Activated CD4-positive, alpha-beta T cell treated with anti-CD3 and anti-CD28 coated beads, Interleukin-2, Interleukin-6, amounts not matched to agents 100 ng/mL and 50 ng/mL, durations not matched to agents 16 hours and 8 hours (primary cell): ENCODE data around the gene PDZRN4.

Source experiments
- DNase-seq: peaks from one replicate; pipeline ENCODE4 v3.0.0-alpha.2; 2020

PDZRN4 gene

DNA sequence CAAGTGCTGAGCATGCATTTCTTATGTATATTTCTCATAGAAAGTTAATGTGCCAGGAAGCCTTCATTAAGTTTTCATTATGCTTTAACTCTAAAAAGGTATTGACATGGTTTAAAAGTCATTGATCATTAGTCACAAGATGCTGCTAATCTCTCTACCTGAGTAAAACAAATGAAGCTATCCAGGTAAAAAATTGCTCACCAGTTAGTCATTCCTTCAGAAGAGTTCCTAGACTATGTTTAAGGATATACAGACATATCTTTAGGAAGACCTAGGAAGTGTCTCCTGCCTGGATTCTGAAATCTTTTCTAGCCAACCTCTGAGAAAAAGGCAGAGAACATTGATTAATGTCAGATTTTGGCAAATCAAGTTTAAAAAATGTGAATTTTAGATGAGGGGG is 274.2 kb downstream of the PDZRN4 start:
- DNase-seq: no peak

DNA sequence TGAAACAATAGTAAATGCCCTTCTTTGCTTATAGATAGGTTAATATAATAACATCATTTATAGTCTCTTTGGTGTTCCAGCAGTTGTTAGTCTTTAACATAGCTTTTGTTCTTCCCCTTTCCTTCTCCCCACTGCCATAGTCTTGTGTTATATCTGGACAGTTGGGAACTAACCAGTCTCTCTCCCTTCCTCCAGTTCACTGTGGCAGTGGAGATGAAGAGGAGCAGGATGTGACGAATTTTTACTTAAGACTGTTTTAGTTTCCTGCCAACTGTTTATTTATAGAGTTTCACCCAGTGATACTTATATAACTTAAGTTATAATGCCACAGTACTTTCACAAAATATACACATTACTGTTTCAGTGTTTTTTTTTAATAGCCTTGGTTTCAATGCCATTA is 277.4 kb downstream of the PDZRN4 start:
- no peak for DNase-seq

DNA sequence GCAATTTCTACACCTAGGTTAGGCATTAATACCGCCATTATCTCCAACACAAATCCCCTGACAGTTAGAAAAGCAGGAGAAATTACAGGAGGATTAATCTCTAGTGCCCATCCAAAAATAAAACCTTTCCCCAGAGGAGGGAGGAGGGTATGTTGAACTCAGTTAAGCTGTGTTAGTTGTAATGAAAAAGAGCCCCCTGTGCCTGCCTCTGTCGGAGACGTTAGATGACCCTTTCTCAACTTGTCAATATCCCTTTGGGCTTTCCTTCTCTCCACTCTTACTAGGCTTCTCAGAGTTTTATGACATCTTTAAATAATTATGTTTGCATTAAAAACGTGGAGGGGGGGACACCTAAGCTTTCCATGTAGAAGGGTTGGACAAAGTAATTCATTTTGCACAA is 278.2 kb downstream of the PDZRN4 start:
- DNase-seq: no peak

DNA sequence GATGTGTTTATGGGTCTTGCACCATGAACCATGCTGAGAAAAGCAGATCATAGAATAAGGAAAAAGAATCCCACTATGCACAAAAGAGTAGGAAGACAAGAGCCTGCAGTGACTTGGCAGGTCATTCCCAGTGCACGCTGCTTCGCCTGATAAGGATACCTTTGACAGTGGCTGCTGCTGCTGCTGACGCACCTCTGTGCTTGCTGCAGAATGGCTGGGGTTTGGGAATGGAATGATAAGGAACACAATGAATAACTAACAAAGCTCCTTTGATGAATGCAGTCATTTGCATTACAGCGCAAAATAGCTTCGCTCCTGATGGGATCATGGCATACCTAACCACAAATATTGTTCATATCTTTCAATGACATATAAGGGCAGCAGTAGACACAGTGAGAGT is 278.7 kb downstream of the PDZRN4 start:
- DNase-seq: no peak

DNA sequence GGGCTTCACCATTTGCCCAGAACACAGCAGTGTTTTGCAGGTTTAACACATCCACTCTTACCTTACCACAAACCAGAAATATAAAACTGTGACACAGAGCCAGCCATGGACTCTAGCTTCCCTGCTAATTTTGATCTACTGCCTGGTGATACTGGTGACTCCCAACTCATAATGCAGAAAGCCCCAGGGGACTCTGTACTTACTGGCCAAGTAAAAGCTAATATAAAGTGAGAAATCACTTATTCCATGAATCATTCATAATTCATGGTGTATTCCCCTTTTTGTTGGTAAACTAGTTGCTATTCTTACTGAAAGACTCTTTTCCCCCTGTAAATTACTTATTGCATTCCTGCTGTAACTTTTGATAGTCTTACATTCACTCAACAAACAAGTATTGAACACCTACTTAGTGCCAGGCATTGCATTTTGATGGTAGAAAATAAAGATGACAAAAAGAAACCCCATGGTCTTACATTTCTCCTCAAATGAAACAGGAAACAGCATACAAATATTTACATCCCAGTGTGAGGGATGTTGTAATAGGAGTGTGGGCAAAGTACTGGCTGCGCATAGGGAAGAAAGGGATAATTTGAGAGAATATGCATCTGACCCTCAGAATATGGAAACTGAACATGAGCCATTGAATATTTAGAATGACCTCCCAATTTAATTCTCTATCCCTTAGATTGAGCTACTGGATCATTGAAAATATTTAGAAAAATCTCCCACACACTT is 279.6 kb downstream of the PDZRN4 start:
- DNase-seq: no peak

DNA sequence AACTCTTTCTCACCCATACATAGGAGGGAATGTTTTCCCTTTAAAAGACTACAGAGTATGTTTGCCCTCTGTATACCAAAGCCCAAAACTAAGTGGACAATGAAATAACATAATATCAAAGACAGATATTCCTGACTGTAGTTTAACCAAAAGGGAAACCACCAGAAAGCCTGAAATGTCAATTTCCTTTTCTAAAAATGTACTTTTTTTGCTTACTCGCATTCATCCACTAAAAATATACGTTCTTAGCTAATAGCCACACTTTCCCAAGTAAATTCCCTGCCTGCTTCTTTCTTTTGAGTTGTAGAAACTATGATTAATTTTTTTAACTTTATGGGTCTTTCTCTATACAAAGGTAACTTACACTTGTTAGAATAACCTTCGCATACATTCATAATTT is 280.2 kb downstream of the PDZRN4 start:
- DNase-seq: no peak

DNA sequence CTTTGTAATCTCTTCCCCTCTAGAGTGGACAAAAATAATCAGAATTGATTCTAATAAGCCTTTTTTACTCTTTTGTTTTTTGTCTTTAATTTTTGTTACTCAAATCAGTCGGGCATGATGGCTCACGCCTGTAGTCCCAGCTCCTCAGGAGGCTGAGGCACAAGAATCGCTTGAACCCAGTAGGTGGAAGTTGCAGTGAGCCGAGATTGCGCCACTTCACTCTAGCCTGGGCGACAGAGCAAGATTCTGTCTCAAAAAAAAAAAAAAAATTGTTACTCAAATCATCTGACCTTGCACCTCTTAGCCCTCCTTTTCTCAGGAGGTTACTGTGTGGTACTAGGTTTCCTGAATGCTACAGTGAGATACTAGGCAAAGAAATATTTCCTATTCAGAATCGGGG is 280.6 kb downstream of the PDZRN4 start:
- no peak for DNase-seq

DNA sequence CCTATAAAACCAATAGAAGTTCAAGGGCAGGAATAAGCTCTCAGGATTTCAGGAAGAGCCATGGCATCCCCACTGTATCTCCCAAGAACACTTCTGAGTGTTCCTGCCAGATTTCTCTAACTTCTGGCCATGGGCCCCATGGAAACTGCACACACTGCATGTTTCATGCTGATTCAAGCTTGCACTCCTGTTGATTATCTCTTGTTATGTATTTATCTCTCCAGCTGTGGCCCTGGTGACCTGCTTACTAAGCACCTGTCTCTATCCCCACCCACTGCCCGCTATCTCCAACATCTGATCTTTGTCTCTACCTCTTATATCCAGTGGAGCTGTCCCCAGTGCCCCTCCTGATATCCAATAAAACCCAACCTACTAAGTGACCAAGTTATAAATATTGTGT is 285.3 kb downstream of the PDZRN4 start:
- no peak for DNase-seq

DNA sequence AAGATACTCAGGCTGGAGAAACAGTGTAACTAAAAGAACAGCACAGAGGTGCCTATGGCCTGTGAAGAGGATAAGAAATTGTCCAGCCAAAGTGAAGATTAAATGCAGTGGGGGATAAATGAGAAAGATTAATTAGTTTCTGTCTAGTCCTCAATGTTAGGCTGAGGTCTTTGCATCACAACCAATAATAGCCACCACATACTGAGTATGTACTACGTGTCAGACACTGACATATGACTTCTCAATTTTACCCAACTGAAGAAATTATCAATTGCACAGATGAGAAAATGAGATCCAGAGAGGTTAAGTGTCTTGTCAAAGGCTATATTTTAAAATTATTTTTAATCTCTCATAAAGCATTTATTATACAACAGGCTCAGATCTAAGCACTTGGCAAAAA is 285.9 kb downstream of the PDZRN4 start:
- no peak for DNase-seq

DNA sequence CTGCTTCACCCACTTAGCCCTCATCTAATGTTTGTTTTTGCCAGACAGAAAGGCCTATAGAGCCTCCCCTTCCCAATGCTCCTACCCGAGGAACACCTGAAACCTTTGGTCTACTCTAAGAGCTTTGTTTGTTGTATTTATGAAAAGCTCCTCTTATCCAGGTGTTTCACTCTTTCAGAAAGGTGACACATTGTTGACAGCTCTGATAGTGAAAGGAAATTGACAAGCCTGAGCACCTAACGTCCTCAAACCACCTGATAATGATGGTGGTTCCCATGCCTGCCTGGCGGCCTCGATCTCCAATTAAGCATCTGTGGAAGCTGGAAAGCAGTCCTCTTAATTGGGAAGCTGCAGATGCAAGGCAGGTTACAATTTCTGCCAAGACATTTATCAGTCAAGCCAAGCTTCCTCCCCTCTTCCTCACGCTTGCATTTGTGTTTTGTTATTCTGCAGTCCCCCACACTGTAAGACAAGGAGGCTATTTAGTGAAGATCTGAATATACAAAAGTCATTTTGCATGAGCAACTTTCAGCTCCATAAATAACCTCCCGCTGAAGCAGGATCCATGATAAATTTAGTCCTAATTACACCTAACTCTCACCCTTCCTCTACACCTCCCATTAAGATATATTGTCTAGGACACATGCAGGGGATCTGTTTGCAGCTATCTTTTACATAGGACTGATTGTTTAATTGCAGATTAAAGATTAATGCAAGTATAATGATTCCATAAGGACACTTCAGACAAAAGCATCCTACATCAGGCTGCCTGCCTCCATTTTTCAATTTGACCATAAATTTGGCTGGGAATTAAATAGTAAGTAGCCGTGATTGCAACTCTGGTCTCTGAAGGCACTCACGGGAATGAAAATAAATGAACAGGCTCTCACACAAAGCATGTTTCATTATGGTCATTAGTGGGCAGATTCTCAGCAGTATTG is 288.6 kb downstream of the PDZRN4 start:
- no peak for DNase-seq

DNA sequence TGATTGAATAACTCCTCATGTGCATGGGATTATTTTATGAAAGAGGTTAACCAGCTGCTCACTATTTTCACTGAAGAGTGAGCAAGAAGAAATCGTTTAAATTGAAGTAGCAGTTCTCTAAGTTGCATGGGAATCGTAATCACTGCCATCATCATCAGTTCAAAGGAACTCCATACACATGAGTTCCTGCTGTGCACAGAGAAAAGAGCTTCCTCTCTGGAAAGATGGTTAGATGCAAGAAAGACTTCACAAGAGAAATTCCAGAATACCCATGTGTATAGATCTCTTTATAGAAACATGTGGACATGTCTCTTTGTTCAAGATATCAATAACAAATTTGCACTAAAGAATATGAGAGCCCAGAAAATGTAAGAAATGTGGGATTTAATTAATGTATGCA is 291.3 kb downstream of the PDZRN4 start:
- no peak for DNase-seq

DNA sequence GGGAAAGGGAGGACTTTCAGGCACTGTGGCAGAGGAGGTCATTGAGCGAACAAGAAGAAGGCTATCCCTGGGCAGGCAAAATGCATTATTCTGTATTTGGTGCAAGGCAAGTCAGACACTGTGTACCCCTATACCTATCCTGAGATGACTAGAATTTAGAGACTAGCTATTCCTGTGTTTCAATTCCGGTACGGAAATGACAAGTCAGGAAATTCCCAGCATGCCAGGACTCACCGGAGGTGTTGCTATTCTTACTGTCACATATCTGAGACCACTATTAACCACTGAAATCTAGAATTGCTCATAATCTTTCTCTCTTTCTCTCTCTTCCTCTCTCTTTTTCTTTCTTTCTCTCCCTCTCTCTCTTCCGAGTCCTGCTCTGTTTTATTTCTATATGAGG is 297.1 kb downstream of the PDZRN4 start:
- no peak for DNase-seq

DNA sequence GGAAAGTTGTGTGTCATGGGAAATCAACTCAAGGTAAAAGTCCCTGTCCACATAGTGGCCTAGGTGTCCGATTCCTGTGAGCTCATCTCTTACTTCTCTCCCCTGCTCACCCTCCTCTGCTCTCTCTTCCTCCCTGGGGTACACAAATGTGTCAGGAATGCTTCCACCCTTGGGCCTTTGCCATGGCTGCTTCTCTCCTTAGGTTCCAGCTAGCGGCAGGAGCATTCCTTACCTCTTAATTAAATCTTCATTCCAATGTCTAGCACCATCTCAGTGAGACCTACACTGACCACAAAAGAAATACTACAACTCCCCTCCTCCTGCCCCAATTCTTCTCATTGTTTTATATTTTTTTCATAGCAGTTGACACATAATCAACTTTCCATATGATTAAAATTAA is 298.6 kb downstream of the PDZRN4 start:
- no peak for DNase-seq

DNA sequence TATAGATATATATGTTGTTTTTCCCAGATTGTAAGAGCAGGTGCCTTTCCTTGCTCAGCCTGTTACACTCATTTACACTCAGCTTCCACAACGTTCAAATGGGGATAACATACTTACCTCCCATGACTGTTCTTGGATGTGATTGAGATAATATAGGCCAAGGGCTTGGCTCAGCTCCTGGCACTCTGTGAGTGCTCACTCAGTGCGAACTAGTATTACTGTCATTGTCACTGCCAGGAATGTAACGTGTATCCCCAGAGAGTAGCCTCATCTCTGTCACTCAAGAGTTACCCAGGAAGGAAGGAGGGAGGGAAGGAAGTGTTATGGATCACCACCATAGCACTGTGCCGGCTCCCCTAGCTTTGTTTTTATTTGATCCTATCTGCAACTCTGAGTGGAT is 307.9 kb downstream of the PDZRN4 start:
- DNase-seq: no peak

DNA sequence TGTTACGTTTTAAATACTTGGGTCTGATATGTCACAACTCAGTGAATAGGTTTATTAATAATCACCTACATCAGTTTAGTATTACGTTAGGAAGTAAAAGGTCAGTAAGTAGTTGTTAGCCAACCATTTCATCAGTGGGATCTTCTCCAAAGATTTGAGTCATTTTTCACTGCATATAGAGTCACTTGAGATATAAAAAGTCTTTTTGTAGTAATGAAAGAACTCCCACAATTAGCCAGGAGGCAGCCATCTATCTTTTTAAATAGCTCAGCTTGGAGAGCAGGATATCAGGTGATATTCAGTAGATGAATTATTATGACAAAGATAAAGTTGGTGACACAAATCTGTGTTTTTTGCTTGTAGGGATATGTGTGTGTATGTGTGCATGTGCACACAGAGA is 309.3 kb downstream of the PDZRN4 start:
- no peak for DNase-seq

DNA sequence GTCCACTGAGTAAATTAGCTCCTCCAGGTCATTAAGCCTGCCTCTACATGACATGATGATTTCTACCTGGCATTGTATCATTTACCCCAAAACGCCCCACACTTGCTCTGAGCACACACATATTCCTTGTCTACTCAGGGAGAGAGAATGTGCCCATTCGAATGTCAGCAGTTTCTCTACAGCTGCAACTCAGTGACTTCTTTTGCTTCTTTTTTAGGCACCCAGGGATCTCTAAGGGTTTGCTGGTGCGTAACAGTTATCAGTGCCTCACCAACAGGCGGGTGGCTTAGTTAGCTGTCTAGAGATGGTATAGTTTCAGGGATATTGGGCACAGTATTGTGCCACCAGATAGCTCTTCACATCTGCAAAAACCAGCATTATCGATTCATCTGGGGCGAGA is 316.9 kb downstream of the PDZRN4 start:
- DNase-seq: no peak

DNA sequence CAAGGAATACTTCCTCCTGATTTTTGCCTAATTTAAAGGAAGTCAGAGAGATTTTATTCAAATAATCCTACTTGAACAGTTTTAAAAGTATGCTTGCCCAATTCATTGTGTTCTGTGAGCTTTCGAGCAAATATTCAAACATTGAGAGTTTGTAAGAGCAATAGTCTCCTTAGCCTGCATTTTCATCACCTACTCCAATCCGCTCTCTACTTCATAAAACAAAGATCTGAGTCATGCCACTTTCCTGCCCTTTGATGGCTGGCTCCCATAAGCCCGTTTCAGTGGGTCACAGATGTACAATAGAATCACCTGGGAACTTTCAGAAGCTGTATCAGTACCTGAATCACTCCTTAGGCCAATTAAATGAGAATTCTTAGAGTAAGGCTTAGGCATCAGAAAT is 319.2 kb downstream of the PDZRN4 start:
- no peak for DNase-seq

DNA sequence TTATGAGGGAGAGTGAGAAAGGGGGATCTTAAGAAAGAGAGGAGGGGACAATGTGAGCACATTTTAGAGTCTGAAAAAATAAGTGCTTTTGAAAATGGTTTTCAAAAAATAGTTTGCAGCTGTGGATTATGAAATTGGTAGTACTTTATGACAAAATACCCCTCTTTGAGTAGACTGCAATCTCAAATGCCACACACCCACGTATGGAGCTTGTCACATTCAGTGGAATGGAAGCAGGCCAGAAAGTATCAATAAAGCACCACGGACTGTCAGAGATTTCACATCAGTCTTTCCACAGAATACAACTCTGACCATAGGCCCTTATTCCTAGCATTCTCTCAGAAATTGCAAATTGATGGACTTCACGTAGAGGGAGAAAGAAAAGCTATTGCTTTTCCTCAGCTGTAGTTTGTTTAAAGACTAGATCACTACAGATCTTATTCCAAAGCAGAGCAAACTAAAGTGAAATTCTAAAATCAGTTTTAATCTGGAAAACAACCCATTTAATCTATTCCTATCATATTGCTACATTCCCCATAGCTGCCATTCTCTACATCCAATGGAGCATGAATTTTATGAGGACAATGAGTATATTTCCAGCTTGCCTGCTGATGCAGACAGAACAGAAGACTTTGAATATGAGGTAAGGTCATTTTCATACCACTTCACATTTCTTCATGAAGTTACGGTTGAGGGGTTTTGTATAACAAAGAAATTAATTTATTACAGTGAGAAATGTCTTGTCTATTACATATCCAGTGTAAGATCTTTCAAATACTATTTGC is 321.3 kb downstream of the PDZRN4 start:
- DNase-seq: no peak

DNA sequence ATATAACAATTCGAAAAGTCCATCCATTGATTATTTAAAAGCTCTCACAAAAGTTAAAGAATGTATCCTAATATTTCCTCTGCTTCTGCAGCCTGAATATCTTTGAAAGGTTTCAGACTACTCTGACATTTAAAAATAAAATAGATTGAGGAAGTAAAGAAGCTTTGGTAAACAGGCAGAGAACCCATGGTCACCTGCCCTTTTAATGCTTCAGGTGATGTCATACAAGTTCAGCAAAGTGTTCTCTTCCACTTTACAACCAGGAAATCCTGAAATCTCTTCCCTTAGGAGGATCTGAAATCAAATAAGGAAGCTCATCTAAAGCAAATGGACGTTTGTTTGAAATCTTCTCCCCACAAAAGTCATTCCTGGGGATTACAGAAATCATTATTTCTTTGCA is 322.4 kb downstream of the PDZRN4 start:
- no peak for DNase-seq

DNA sequence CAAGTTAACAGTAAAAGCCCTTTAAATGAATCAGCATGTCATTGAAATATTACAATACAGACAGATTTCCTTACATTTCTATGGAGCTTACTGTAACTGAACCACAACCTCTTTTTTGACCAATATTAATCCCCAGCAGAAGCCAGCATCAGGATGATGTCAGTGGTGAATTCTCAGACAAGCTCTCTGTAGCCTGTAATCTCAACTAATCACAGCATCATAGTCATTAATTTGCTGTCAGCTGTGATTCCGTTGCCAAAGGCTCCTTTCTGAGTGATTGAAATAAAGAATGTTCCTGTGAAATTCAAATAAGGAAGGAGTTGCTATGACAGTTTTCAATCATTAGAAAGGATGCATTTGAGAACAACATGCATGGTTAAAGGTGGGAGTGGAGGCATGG is 323.1 kb downstream of the PDZRN4 start:
- DNase-seq: no peak

DNA sequence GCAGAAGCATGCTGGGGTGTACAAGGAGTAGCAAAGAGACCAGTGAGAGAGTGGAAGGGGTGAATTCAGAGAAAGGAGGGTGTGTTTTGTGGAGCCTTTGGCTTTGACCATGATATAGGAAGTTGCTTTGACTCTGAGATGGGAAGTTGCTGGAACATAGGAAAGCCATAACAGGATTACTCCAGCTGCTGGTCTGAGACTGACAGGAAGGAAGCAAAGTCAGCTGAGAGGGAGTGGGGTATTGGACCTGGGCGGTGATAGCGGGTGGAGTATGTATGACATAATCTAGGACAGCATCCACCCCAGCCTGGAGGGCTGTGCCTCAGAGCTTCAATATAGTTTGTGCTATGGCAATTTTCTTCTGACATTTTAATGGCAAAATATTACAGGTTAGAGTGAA is 324.4 kb downstream of the PDZRN4 start:
- DNase-seq: no peak

DNA sequence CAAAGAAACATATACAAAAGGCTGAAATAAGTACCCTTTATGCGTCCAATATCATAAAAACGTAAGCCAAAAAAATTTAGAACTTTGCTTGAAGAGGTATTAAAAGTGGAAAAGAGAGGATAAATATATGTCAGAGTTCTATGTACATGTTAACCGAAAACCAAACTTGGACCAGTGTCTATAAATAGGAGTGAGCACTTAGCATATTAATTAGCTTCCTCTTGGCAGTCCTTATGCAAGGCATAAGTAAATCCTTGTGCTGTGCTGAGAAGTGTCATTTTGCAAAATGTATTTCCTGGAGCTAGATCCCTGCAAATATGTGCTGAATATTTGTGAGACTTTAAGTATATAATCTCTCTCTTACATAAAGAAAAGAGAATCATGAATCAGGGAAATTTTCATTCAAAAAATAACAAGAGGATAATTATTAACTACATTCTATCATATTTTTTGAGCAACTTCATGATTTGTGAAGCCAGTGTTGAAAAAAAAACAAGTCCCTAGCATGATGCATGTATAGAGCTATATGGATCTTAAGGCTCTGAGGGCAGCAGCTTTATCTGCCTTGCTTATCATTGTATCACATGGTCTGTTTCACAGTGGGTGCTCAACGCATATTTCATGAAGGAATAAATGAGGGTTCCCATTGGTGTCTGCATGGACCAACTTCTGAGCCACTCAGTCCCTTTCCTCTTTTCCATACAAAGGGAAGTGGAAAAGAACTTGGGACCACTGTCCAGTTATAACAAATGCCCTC is 326.1 kb downstream of the PDZRN4 start:
- DNase-seq: no peak

DNA sequence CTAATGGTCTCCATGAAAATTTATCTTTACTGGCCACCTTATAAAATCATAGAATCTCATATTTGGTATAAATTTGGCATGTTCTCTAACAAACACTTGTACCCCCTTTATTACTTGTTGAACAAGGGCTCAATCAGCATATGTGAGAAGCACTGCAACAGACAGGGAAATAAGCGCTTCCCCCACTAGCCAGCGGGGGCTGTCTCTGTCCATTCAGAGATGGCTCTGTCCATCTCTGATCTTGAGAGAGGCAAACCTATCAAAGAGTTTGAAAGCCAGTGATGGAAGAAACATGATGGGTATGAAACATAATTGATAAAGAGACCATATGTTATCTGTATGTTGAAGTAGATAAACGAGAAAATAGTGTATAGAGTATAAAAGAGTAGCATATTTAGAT is 326.8 kb downstream of the PDZRN4 start:
- no peak for DNase-seq
